ENCODE measurements around the gene HGD.

DNA sequence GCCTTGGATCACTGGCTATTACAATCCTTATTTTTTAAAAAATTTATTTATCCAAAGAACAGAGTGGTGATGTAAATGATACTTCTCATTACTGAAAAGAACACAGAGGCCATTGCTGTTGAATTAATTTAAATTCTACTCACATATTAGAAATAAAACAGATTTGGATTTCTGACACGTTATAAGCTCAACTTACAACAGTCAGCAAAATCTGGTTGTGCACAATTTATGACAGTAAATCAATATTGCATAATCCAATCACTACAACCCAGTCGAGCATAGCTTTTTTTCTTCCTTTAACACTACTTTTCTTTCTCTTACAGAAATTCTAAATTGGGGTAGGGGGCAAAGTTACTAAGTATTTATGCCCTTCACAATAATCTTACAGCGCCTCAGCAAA is 17.3 kb upstream of the HGD start:
- no peak for TF ChIP-seq YY1 (IDR thresholded peaks at IDR 0.05; ENCODE audit: insufficient read depth, insufficient read length)
- no peak for TF ChIP-seq ZNF274 (IDR thresholded peaks at IDR 0.05; ENCODE audit: low read depth, low read length)
